GM21390 (cell line): ENCODE measurements around the gene MYRIP.
"Not testable (repeated sequence)": the region's sequence is repeated elsewhere in the genome, so short reads cannot be mapped to it uniquely, and the experiment has no call there.

Experiments used
- ATAC-seq: cut with Tn5 transposase; IDR thresholded peaks from one replicate; pipeline ENCODE4 v1.9.1; 2021; ENCODE audit not compliant: unreplicated experiment

Gene MYRIP

GRCh38 chr3:40120067-40120692 is 310.8 kb downstream of the MYRIP start:
- no peak for ATAC-seq

DNA sequence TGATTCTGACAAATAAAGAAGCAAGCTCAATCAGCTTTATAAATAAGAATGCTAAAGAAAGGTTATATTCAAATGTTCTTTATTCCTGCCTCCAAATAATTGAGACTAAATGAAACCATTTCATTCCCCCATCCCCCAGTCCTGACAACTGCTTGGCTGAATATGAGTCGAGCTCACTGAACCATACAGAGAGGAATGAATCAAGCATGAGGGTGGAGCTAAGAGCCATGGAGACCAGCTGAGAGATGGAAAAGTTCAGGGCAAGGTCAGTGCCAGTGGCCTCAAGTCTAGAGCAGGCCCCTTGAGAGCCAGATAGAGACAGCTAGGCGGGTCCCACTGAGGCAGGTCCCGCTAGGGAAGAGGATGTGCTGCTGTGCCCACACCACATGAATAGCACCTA is 311.4 kb downstream of the MYRIP start:
- ATAC-seq = no peak

DNA sequence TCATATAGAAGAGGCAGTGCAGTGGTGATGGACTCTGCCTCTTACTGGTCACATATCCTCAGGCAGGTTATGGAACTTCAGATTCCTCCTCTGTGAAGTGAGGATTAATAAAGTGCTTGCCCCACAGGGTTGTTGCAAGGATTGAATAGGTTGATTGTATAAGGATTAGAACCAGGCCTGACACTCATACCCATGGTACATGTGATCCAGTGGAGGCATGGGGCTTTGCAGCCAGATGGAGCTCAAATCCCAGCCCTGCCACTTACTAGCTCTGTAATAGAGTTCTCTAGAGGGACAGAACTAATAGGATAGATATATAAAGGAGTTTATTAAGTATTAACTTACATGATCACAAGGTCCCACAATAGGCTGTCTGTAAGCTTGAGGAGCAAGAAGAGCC is 315.5 kb downstream of the MYRIP start:
- no peak for ATAC-seq

DNA sequence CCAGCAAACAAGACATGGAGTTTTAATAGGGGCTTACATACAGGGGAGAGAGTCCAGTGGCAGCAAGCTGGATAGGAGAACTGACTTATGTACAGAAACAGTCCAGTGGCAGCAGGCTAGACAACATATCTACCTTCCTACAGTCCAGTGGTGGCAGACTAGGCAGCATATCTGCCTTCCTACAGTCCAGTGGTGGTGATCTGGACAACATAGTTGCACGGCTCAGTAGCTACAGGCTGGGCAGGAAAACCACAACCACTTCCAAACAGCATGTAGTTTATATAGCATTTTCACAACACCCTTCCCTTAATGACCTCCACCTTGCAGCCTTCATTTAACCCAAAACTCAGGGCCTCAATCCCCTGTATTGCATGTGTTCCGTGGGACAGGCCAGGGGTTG is 318.8 kb downstream of the MYRIP start:
- no peak for ATAC-seq

DNA sequence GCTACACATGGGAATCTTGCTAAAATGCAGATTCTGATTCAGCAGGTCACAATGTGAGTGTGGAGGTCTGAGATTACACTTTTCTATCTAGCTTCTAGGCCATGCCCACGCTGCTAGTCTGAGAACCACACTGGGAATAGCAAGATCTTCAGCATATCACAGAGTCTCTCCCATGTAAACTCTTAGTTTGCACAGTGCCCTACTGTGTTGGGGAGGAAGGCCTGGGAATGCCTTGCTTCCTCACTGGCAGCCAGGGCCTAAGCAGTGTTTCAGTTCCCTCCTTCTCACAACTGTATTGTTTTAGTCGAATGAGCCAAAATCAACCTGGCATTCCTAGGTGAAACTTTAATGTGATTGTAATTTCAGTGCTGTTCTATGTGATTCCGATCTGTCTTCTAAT is 320.1 kb downstream of the MYRIP start:
- ATAC-seq = no peak

- ATAC-seq = no peak
These were observed 320.6 kb downstream of the MYRIP start for GRCh38 chr3:40129981-40130380.

DNA sequence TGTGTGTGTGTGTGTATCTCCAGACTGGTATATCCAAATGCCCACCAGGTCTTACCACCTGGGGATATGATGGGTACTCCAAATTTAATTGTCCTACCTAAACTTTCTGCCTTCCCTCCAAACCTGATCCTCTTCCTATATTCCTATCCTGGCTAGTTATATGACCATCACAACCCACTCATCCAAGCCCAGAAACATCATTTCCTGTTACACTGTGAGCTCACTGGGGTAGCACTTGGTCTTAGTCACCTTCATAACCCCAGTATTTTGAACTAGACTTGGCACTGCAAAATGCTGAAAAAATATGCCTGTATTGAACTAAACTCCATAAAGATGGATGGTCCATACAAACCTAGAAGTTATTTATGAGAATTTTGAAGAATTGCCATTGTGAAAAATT is 321.3 kb downstream of the MYRIP start:
- ATAC-seq = no peak

DNA sequence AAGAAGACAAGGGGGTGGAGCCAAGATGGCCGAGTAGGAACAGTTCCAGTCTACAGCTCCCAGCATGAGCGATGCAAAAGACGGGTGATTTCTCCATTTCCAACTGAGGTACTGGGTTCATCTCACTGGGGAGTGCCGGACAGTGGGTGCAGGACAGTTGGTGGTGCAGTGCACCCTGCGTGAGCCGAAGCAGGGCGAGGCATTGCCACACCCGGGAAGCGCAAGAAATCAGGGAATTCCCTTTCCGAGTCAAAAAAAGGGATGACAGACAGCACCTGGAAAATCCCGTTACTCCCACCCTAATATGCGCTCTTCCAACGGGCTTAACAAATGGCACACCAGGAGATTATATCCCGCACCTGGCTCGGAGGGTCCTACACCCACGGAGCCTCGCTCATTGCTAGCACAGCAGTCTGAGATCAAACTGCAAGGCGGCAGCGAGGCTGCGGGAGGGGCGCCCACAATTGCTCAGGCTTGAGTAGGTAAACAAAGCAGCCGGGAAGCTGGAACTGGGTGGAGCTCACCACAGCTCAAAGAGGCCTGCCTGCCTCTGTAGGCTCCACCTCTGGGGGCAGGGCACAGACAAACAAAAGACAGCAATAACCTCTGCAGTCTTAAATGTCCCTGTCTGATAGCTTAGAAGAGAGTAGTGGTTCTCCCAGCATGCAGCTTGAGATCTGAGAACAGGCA is 324.6 kb downstream of the MYRIP start:
- ATAC-seq = not testable (repeated sequence)

GRCh38 chr3:40137591-40138295 is 328.3 kb downstream of the MYRIP start:
- ATAC-seq = no peak

GRCh38 chr3:40143283-40144090 is 334.1 kb downstream of the MYRIP start:
- ATAC-seq = no peak

- no peak for ATAC-seq
These were observed 339.4 kb downstream of the MYRIP start for GRCh38 chr3:40148827-40149226.

- no peak for ATAC-seq
These were observed 343.2 kb downstream of the MYRIP start for GRCh38 chr3:40152482-40153133.

- ATAC-seq = no peak
These were observed 351.5 kb downstream of the MYRIP start for GRCh38 chr3:40160933-40161332.

DNA sequence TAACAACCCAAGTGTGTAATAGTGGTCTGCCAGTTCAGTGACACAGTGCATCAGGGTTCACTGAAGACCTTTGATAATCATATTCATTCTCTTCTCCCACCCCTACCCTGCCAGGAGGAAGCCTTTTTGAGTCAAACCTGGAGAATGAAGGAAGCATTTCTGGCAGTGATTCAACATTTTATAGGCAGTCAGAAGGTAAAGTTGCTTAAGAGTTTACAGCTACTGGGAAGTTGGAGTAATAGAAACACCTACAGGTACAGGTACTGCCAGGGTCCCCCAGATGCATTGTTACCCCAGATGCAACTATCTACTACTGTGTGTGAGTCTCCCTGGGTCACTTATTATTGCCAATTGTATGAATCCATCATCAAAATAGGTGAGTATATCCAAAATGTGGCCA is 353.2 kb downstream of the MYRIP start:
- no peak for ATAC-seq

- ATAC-seq = no peak
These were observed 357.6 kb downstream of the MYRIP start for GRCh38 chr3:40166997-40167396.

DNA sequence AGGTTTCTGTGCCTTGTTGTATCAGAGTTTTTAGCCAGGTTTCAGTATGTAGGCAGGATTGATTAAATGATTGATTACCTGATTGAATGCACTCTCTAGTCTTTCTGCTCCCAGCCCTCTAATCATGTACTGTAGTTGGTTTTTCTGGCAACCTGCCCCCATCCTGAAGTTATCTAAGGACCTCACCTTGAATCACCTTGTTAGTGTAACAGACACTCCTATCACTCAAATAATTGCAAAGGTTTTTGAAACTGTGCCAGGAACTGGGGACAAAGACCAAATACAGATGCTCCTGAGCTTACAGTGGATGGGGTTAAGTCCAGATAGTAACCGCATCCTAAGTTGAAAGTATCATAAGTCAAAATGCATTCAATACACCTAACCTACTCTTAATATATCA is 358.5 kb downstream of the MYRIP start:
- ATAC-seq = no peak

GRCh38 chr3:40169983-40170382 is 360.6 kb downstream of the MYRIP start:
- ATAC-seq = peak; percentile 40

- ATAC-seq = peak; percentile 96
These were observed 361.0 kb downstream of the MYRIP start for GRCh38 chr3:40170395-40170794.

DNA sequence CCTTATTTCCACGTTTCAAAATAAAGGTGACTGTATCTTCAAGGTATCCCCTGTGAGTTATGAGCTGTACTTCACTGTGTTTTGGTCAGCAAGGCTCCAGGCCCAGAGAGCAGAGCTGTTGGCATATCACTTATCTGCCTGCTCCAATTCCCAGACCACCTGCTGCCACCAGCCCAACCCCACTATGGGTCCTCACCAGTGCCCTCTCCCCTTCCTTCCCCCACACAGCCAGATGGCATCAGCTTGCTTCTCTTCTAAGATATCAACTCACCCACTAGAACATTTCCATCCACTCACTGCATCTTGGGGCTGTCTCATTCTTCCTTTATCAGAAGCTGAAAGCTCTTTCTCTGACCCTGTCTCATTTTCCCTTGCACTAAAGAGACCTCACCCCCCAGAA is 363.2 kb downstream of the MYRIP start:
- no peak for ATAC-seq

GRCh38 chr3:40173227-40173721 is 363.9 kb downstream of the MYRIP start:
- no peak for ATAC-seq
